Memory B cell (primary cell): ENCODE results near the gene PFKP.

Source experiments
- ATAC-seq: fragments of 150-1000 bp; cut with Tn5 transposase; 2 replicates; pipeline ENCODE4 v1.10.0; 2021; ENCODE audit warnings: low read depth, mild to moderate bottlenecking, moderate library complexity
- DNase-seq, 2 donors: peaks; one replicate each; pipeline ENCODE4 v3.0.0; 2022; ENCODE audit warnings: low spot score in 2 of 2
- H3K27ac Mint-ChIP-seq: one replicate; pipeline ENCODE4 v1.8.0; 2022; ENCODE audit warnings: mild to moderate bottlenecking, moderate library complexity, mixed read lengths
- H3K27me3 Mint-ChIP-seq: one replicate; pipeline ENCODE4 v1.8.0; 2022; ENCODE audit warnings: mixed read lengths
- H3K36me3 Mint-ChIP-seq: one replicate; pipeline ENCODE4 v1.8.0; 2022; ENCODE audit warnings: mild to moderate bottlenecking, mixed read lengths
- H3K4me1 Mint-ChIP-seq: one replicate; pipeline ENCODE4 v1.8.0; 2022; ENCODE audit warnings: mixed read lengths
- H3K4me3 Mint-ChIP-seq: one replicate; pipeline ENCODE4 v1.8.0; 2022; ENCODE audit warnings: mild to moderate bottlenecking, moderate library complexity, mixed read lengths
- H3K9me3 Mint-ChIP-seq: one replicate; pipeline ENCODE4 v1.8.0; 2022; ENCODE audit warnings: mixed read lengths

Gene PFKP

GRCh38 chr10:3129581-3130340 is 62.4 kb downstream of the PFKP start:
- Mint-ChIP-seq H3K4me1 (no peaks in the 10 kb centered on the region), H3K27me3 (no peaks in the 10 kb centered on the region), H3K9me3 (no peaks in the 10 kb centered on the region), H3K27ac (no peak overlapping the region), H3K36me3 (peaks cover 31% of the 10 kb centered on the region), H3K4me3 (no peak overlapping the region)
- ATAC-seq = no peak
- no peak for DNase-seq

DNA sequence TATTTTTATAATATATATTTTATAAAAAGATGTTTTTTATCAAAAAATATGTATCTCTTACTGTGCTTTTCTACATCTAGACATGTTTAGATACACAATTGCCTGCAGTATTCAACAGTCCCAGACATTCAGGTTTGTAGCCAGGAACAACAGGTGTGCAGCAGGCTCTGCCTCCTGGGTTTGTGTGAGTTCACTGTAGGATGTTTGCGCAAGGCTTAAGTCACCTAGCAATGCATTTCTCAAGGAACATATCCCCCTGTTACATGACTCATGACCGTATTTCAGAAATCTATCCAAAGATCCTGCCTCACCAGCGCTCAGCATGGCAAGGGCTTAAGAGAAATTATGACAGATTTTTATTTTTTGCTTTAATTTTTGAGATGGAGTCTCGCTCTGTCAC is 63.8 kb downstream of the PFKP start:
- no peaks in the 10 kb centered on the region for H3K4me1 Mint-ChIP-seq
- DNase-seq (no peak), ATAC-seq (no peak)
- H3K27me3 Mint-ChIP-seq = no peaks in the 10 kb centered on the region
- no peak overlapping the region for H3K27ac Mint-ChIP-seq
- H3K4me3 Mint-ChIP-seq = no peak overlapping the region
- peaks cover 33% of the 10 kb centered on the region for H3K36me3 Mint-ChIP-seq
- no peaks in the 10 kb centered on the region for H3K9me3 Mint-ChIP-seq

DNA sequence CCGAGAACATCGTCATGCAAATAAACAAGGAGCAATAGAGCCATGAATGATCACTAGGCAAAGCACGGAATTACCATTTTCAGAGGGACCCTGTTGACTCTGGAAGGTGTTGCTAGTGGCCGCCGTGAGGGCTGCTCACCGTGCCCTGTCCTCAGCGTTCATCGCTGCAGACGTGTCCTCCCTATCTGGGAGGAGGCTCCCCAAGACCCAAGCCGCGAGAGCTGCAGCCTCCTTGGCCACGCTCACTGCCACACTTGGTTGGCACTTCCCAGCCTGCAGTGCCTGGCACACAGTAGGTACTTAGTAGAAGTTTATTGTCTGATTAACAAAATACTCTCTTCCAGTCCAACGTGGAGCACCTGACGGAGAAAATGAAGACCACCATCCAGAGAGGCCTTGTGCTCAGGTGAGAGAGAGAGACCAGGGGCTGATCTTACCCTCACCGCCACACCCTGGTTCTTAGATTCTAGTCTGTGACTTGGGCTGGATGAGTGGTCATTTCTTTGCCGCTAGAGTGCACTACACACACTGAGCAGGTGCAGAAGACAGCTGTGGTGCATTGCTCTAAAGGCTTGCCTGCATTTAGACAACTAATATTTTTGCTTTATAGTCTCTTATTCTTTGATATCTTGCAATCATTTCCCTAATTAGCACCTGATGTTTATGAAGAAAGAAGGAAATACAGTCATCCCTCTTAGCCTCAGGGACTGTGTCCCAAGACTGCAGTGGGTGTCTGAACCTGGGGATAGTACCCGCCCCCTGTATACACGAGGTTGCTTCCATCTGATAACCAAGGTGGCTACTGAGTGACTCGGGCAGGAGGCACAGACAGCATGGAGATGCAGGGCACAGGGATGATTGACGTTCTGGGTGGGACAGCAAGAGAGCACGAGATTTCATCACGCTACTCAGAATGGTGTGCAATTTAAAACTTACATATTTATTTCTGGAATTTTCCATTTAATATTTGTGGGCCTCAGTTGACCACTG is 65.0 kb downstream of the PFKP start:
- Mint-ChIP-seq H3K27me3 (no peaks in the 10 kb centered on the region), H3K36me3 (peaks cover 41% of the 10 kb centered on the region), H3K27ac (no peak overlapping the region), H3K9me3 (no peaks in the 10 kb centered on the region), H3K4me1 (no peaks in the 10 kb centered on the region), H3K4me3 (no peak overlapping the region)
- ATAC-seq (no peak), DNase-seq (no peak)

- no peaks in the 10 kb centered on the region for H3K4me1 Mint-ChIP-seq
- H3K27ac Mint-ChIP-seq = no peak overlapping the region
- DNase-seq (no peak), ATAC-seq (no peak)
- H3K27me3 Mint-ChIP-seq = no peaks in the 10 kb centered on the region
- no peaks in the 10 kb centered on the region for H3K9me3 Mint-ChIP-seq
- H3K4me3 Mint-ChIP-seq = no peak overlapping the region
- peaks cover 44% of the 10 kb centered on the region for H3K36me3 Mint-ChIP-seq
These were observed 66.6 kb downstream of the PFKP start for GRCh38 chr10:3133948-3134347.

DNA sequence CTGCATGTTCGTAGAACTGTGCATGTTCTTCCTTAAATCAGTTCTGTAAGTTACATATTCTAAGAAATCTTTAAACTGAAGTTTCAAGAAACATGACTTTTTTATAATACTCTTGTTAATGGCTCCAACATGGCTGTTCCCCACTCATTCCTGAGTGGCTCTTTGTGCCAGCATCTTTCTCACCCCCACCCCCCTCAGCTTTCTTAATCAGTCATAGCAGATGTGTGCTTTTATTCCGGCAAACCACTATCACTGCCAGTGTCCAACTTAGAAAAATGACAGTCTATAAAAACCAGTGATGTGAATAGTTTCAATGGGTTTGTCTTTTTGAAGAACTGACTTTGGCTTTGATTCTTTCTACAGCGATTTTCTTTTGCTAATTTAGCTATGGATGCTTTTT is 67.7 kb downstream of the PFKP start:
- DNase-seq (no peak), ATAC-seq (no peak)
- Mint-ChIP-seq H3K4me3 (no peak overlapping the region), H3K9me3 (no peaks in the 10 kb centered on the region), H3K27me3 (no peaks in the 10 kb centered on the region), H3K27ac (peak overlapping the region; percentile 46), H3K4me1 (no peaks in the 10 kb centered on the region), H3K36me3 (peaks cover 42% of the 10 kb centered on the region)

DNA sequence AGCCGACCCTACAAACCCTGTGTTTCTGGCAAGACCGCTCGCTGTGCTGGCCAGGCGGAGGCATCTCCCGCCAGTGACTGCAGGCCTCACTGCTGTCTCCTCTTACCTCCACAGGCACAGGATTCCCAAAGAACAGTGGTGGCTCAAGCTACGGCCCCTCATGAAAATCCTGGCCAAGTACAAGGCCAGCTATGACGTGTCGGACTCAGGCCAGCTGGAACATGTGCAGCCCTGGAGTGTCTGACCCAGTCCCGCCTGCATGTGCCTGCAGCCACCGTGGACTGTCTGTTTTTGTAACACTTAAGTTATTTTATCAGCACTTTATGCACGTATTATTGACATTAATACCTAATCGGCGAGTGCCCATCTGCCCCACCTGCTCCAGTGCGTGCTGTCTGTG is 69.0 kb downstream of the PFKP start:
- ATAC-seq (no peak), DNase-seq (no peak)
- no peak overlapping the region for H3K4me3 Mint-ChIP-seq
- H3K27ac Mint-ChIP-seq = no peak overlapping the region
- H3K36me3 Mint-ChIP-seq = peaks cover 39% of the 10 kb centered on the region
- no peaks in the 10 kb centered on the region for H3K9me3 Mint-ChIP-seq
- no peaks in the 10 kb centered on the region for H3K27me3 Mint-ChIP-seq
- H3K4me1 Mint-ChIP-seq = no peaks in the 10 kb centered on the region

- no peaks in the 10 kb centered on the region for H3K4me1 Mint-ChIP-seq
- no peak overlapping the region for H3K27ac Mint-ChIP-seq
- no peaks in the 10 kb centered on the region for H3K27me3 Mint-ChIP-seq
- ATAC-seq (no peak), DNase-seq (no peak)
- no peak overlapping the region for H3K4me3 Mint-ChIP-seq
- H3K9me3 Mint-ChIP-seq = no peaks in the 10 kb centered on the region
- H3K36me3 Mint-ChIP-seq = peaks cover 37% of the 10 kb centered on the region
These were observed 69.6 kb downstream of the PFKP start for GRCh38 chr10:3136763-3137611.

DNA sequence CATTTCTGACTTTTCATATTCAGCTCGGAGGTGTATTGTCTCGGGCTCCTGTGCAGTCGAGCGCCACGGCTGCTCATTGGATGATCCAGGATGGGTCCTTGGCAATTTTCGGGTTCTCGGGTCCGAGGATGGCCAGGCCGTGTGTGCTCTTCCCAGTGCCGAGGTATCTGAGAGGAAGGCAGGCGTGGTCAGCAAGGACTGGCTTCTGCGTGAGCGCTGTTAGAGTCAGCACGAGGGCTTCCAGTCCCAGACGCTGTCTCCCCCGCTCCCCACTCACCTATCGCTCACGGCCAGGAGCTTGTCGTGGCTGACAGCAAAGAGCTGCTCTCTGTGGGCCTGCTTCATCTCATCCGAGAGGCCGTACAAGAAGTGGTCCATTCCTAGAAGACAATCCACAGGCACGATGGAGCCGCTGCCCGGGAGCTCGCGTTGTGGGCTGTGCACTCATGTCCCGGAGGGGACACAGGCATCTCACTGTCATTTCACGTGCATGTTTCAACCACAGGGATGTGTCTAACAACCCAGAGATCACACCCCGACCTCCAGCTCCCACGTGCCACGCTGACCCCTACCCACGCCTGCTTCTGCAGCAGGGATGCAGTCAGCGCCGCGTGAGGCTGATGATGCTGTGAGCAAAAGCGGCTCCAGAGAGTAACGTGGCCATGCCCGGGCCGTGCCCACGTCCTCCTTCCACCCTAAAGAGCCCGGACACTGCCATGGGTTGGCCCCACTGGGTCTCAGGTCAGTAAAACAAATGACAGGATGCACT is 70.8 kb downstream of the PFKP start:
- Mint-ChIP-seq H3K27me3 (no peaks in the 10 kb centered on the region), H3K36me3 (peaks cover 39% of the 10 kb centered on the region), H3K27ac (no peak overlapping the region), H3K4me1 (no peaks in the 10 kb centered on the region), H3K9me3 (no peaks in the 10 kb centered on the region), H3K4me3 (no peak overlapping the region)
- DNase-seq = no peak
- ATAC-seq = no peak

GRCh38 chr10:3139216-3139910 is 72.0 kb downstream of the PFKP start:
- no peaks in the 10 kb centered on the region for H3K27me3 Mint-ChIP-seq
- no peaks in the 10 kb centered on the region for H3K9me3 Mint-ChIP-seq
- ATAC-seq = no peak
- H3K36me3 Mint-ChIP-seq = peaks cover 45% of the 10 kb centered on the region
- no peak overlapping the region for H3K4me3 Mint-ChIP-seq
- H3K27ac Mint-ChIP-seq = no peak overlapping the region
- no peak for DNase-seq
- H3K4me1 Mint-ChIP-seq = no peaks in the 10 kb centered on the region

DNA sequence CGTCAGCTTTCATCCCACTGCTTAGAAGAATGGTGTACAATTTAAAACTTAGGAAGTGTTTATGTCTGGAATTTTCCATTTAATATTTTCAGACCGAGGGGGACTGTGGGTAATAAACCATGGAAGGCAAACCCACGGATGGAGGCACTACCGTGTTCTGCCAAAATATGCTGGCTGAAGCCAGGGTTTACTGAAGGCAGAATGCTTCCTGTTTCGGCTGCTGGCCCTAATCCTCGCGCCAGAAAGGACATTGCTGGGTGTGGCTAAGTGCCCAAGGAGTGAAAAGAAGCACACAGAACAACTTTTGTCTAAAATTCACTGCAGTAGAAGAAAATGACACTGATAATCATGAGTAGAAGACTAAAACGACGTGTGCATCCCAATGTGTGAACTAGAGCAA is 72.9 kb downstream of the PFKP start:
- H3K36me3 Mint-ChIP-seq = peaks cover 42% of the 10 kb centered on the region

DNA sequence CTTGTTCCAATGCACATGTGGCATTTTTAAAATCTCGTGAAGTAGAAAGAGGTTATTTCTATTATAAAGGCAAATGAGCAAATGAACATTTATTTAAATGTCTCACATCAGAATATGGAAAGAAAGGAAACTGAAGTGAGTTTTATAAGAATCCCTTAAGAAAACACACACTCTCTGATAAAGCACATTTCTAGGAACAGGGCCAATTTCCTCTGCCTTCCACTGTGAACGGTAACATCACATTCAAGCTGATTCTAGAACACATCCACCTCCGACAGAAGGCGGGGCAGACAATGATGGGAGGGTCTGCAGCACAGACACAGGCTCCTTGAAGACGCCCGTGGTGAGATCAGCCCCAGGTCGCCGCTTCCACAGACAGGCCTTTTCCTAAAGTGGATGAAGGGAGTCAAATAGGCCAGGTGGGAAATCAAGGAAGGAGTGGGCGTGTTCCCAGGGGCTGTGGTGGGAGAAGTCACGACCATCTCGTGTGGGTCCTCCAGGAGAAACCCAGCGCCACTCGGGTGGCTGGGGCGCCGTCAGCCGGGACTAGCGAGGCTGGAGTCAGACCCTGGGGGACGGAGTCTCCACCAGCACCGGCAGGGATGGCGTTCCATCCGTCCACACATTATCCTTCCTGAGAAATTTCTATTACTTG is 74.1 kb downstream of the PFKP start:
- Mint-ChIP-seq H3K36me3 (peaks cover 42% of the 10 kb centered on the region), H3K9me3 (no peaks in the 10 kb centered on the region), H3K27ac (no peak overlapping the region), H3K27me3 (no peaks in the 10 kb centered on the region), H3K4me3 (no peak overlapping the region), H3K4me1 (no peaks in the 10 kb centered on the region)
- no peak for DNase-seq
- no peak for ATAC-seq

More for the DNA sequence above, 72.9 kb downstream of the PFKP start:
- H3K27me3 Mint-ChIP-seq = no peaks in the 10 kb centered on the region
- no peaks in the 10 kb centered on the region for H3K4me1 Mint-ChIP-seq
- DNase-seq (no peak), ATAC-seq (no peak)
- H3K9me3 Mint-ChIP-seq = no peaks in the 10 kb centered on the region
- H3K27ac Mint-ChIP-seq = no peak overlapping the region
- H3K4me3 Mint-ChIP-seq = no peak overlapping the region

DNA sequence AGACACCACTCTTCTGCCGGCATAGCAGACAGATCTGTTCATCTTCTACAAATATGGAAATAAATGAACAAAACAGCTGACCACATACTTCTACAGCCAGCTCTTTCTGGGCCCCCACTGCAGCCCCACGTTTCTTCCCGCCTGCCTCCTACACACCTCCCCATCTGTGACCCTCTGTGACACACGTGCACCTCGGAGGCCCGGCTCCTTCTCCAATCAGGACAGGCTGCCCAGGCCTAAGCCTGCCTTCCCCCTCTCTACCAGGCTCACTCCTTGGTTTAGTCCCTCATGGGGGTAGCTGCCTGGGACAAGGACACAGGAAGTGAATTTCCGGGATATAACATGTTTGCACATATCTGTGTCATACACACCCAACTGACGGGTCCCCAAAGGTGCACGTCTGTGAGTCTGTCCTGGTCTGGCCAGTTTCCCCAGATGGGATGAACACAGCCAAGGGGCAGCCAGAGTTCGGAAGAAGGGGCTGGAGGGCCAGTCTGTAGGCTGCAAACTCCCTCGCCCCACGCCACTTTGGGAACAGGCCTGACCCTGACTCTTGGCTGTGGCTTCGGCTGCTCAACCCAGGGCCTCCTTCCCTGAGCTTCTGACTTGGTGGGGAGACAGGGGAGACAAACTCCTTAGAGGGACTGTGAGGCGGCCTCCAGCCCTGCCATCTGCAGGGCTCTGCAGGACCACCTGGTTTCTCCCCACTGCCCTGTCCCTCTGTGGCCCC is 75.0 kb downstream of the PFKP start:
- H3K9me3 Mint-ChIP-seq = no peaks in the 10 kb centered on the region
- H3K36me3 Mint-ChIP-seq = peaks cover 43% of the 10 kb centered on the region
- H3K4me3 Mint-ChIP-seq = no peak overlapping the region
- ATAC-seq (no peak), DNase-seq (no peak)
- H3K4me1 Mint-ChIP-seq = no peaks in the 10 kb centered on the region
- no peak overlapping the region for H3K27ac Mint-ChIP-seq
- H3K27me3 Mint-ChIP-seq = no peaks in the 10 kb centered on the region
